Activated T-helper 1 cell treated with anti-CD3 and anti-CD28 coated beads, Interleukin-12 subunit alpha, Interleukin-12 subunit beta, Interleukin-2, Interleukin-4 antibody, amounts not matched to agents 30 ng/mL and 10 ng/mL and 1 ng/mL, durations not matched to agents 14 hours and 24 hours and 36 hours (primary cell): ENCODE measurements around the gene SLC6A14. TPM values are rescaled to one million over a fixed set of nuclear protein-coding genes. Genes with fewer than 3 reads are reported as not detected.

ENCODE experiments used
- DNase-seq: peaks from one replicate; pipeline ENCODE4 v3.0.0; 2021; ENCODE audit warnings: low spot score
- H3K27ac Mint-ChIP-seq: one replicate; pipeline ENCODE4 v1.8.0; 2021; ENCODE audit warnings: mild to moderate bottlenecking, mixed read lengths
- H3K27me3 Mint-ChIP-seq: one replicate; pipeline ENCODE4 v1.8.0; 2022; ENCODE audit warnings: mild to moderate bottlenecking, moderate library complexity, mixed read lengths; ENCODE audit not compliant: insufficient read depth
- H3K36me3 Mint-ChIP-seq: one replicate; pipeline ENCODE4 v1.8.0; 2021; ENCODE audit warnings: low read depth, mixed read lengths
- H3K4me1 Mint-ChIP-seq: one replicate; pipeline ENCODE4 v1.8.0; 2021; ENCODE audit warnings: low read depth, mixed read lengths
- H3K4me3 Mint-ChIP-seq: one replicate; pipeline ENCODE4 v1.8.0; 2021; ENCODE audit warnings: mild to moderate bottlenecking, moderate library complexity, mixed read lengths
- H3K9me3 Mint-ChIP-seq: one replicate; pipeline ENCODE4 v1.8.0; 2021; ENCODE audit warnings: mixed read lengths
- intact Hi-C: fragments of 100-400 bp; cut with micrococcal nuclease; formaldehyde crosslinking; loops from one replicate; pipeline ENCODE4 v1.15.1; 2024
- total RNA-seq: library from RNA; stranded (reverse); gene quantifications from 2 replicates; pipeline ENCODE4 v1.2.3, GENCODE V29; 2022

Gene SLC6A14
- total RNA-seq, 1 donor from 2014 or later = not detected

GRCh38 chrX:116499780-116500179 is 63.4 kb downstream of the SLC6A14 start:
- no peaks in the 10 kb centered on the region for H3K36me3 Mint-ChIP-seq
- no peak overlapping the region for H3K4me3 Mint-ChIP-seq
- H3K4me1 Mint-ChIP-seq = no peaks in the 10 kb centered on the region
- DNase-seq = no peak
- intact Hi-C loops = no loop called here
- no peak overlapping the region for H3K27ac Mint-ChIP-seq
- no peaks in the 10 kb centered on the region for H3K27me3 Mint-ChIP-seq
- H3K9me3 Mint-ChIP-seq = no peaks in the 10 kb centered on the region

Other genes starting within 250 kb of the SLC6A14 start
- not detected in 2 replicates for gene CT83, start 26.4 kb downstream of the SLC6A14 start, total RNA-seq